IPS-18a (cell line): ENCODE data around the gene CDR2.

Experiments
- H3K27ac ChIP-seq: one replicate; pipeline ENCODE4 v1.5.1; 2013; ENCODE audit warnings: low read length
- H3K27me3 ChIP-seq: one replicate; pipeline ENCODE4 v1.6.1; 2013; ENCODE audit warnings: mild to moderate bottlenecking, low read length; ENCODE audit not compliant: control insufficient read depth, insufficient read depth
- H3K36me3 ChIP-seq: one replicate; pipeline ENCODE4 v1.6.1; 2013; ENCODE audit warnings: low read depth, low read length; ENCODE audit not compliant: control insufficient read depth
- H3K4me1 ChIP-seq: one replicate; pipeline ENCODE4 v1.6.1; 2013; ENCODE audit warnings: low read depth, low read length; ENCODE audit not compliant: control insufficient read depth
- H3K4me3 ChIP-seq: one replicate; pipeline ENCODE4 v1.5.1; 2013; ENCODE audit warnings: low read length
- H3K9ac ChIP-seq: one replicate; pipeline ENCODE4 v1.6.1; 2013; ENCODE audit warnings: mild to moderate bottlenecking, low read length, moderate library complexity
- H3K9me3 ChIP-seq: one replicate; pipeline ENCODE4 v1.6.1; 2013; ENCODE audit warnings: low read depth, low read length; ENCODE audit not compliant: control insufficient read depth

The CDR2 gene

GRCh38 chr16:22296225-22297113 lies 78.0 kb downstream of the CDR2 start:
- no peaks in the 10 kb centered on the region for H3K36me3 ChIP-seq
- no peak overlapping the region for H3K27ac ChIP-seq
- H3K9me3 ChIP-seq, result no peaks in the 10 kb centered on the region
- H3K27me3 ChIP-seq, result no peaks in the 10 kb centered on the region
- H3K4me3 ChIP-seq, result peak overlapping the region; percentile 94
- H3K4me1 ChIP-seq, result peaks cover 3% of the 10 kb centered on the region
- H3K9ac ChIP-seq, result peak overlapping the region; percentile 50
